K562 (cell line): ENCODE results near the gene FCER2. TPM values are rescaled to one million over a fixed set of nuclear protein-coding genes. Genes with fewer than 3 reads are reported as not detected.
A peak's percentile ranks its signal among the peaks of the same experiment; 100 is the strongest.

ENCODE experiments used
- BHLHE40 ChIP-seq: IDR thresholded peaks from 2 replicates; pipeline ENCODE4 v1.6.1; 2011; ENCODE audit warnings: low read length, improper control_type of control experiment
- BRF1 ChIP-seq: IDR thresholded peaks from 3 replicates; pipeline ENCODE4 v1.6.1; 2011; ENCODE audit warnings: borderline replicate concordance, mild to moderate bottlenecking; ENCODE audit not compliant: insufficient read length; ENCODE audit errors: extremely low read depth
- CTCFL ChIP-seq: IDR thresholded peaks from 2 replicates; pipeline ENCODE4 v1.6.1; 2011; ENCODE audit warnings: borderline replicate concordance, low read depth, mild to moderate bottlenecking, moderate library complexity, low read length; ENCODE audit not compliant: insufficient read depth, poor library complexity, severe bottlenecking
- E2F6 ChIP-seq, 2 experiments: IDR thresholded peaks; 2 replicates each; pipeline ENCODE4 v1.6.1; 2011; ENCODE audit warnings: borderline replicate concordance in 1 of 2, control low read depth in 1 of 2, low read depth in 1 of 2, low read length in 1 of 2, mild to moderate bottlenecking in 1 of 2, mixed read lengths in 1 of 2, moderate library complexity in 1 of 2; ENCODE audit not compliant: insufficient read depth in 1 of 2, insufficient read length in 1 of 2, poor library complexity in 1 of 2, severe bottlenecking in 1 of 2; ENCODE audit errors: extremely low read depth in 1 of 2
- EZH2 ChIP-seq: IDR thresholded peaks from 2 replicates; pipeline ENCODE4 v1.6.1; 2012; ENCODE audit warnings: low read depth, mild to moderate bottlenecking, inconsistent platforms, low read length, borderline replicate concordance
- GABPB1 ChIP-seq: sonication (generic); formaldehyde crosslinking; IDR thresholded peaks from 2 replicates; pipeline ENCODE4 v1.8.0; 2022; ENCODE audit warnings: mild to moderate bottlenecking, missing genetic modification reagents
- GMEB1 ChIP-seq: fragments of 250-450 bp; sonication (Bioruptor Pico); IDR thresholded peaks from 2 replicates; pipeline ENCODE4 v1.4.0; 2020; ENCODE audit warnings: mild to moderate bottlenecking
- HMGN3 ChIP-seq: IDR thresholded peaks from 2 replicates; pipeline ENCODE4 v1.6.1; 2011; ENCODE audit warnings: borderline replicate concordance, low read depth, mild to moderate bottlenecking, mixed read lengths, low read length; ENCODE audit not compliant: insufficient read length; ENCODE audit errors: extremely low read depth
- L3MBTL2 ChIP-seq: fragments of 450-650 bp; IDR thresholded peaks from 2 replicates; pipeline ENCODE4 v1.6.1; 2016; ENCODE audit warnings: mild to moderate bottlenecking, moderate library complexity
- MIER1 ChIP-seq: fragments of 450-650 bp; IDR thresholded peaks from 2 replicates; pipeline ENCODE4 v1.6.1; 2016; ENCODE audit warnings: antibody characterized with exemption, mild to moderate bottlenecking, low read depth
- SMAD4 ChIP-seq: fragments of 250-450 bp; sonication (Bioruptor Pico); conservative IDR thresholded peaks from 2 replicates; pipeline ENCODE4 v1.8.0; 2021; ENCODE audit warnings: inconsistent platforms, mild to moderate bottlenecking, moderate library complexity
- TAF1 ChIP-seq: IDR thresholded peaks from 2 replicates; pipeline ENCODE4 v1.6.1; 2011; ENCODE audit warnings: mild to moderate bottlenecking, low read length, moderate library complexity; ENCODE audit not compliant: insufficient read depth, control insufficient read depth, severe bottlenecking; ENCODE audit errors: extremely low read depth
- TBP ChIP-seq: optimal IDR thresholded peaks from 2 replicates; pipeline ENCODE3; 2011; ENCODE audit warnings: low read depth, low read length, improper control_type of control experiment
- ZBTB5 ChIP-seq: fragments of 450-650 bp; IDR thresholded peaks from 2 replicates; pipeline ENCODE4 v1.6.1; 2017; ENCODE audit warnings: antibody characterized with exemption
- ZBTB9 ChIP-seq: fragments of 450-650 bp; formaldehyde crosslinking; IDR thresholded peaks from 2 replicates; pipeline ENCODE4 v1.4.0; 2020; ENCODE audit warnings: mild to moderate bottlenecking, moderate library complexity
- ZNF274 ChIP-seq: IDR thresholded peaks from 2 replicates; pipeline ENCODE4 v1.6.1; 2011; ENCODE audit warnings: low read depth, mild to moderate bottlenecking, low read length, moderate library complexity, borderline replicate concordance
- ZNF445 ChIP-seq: fragments of 250-450 bp; sonication (Bioruptor Pico); IDR thresholded peaks from 2 replicates; pipeline ENCODE4 v1.4.0; 2020; ENCODE audit warnings: low read depth, mild to moderate bottlenecking, moderate library complexity
- ZNF717 ChIP-seq: fragments of 250-450 bp; sonication (Bioruptor Pico); IDR thresholded peaks from 2 replicates; pipeline ENCODE4 v1.5.0; 2021
- polyA plus RNA-seq, 8 experiments: library from polyadenylated mRNA; depleted of rRNA in 4 of 8; stranded (reverse) in 5 of 8; unstranded in 3 of 8; fragments of >200 nt; fragmentation: Nextera tagmentation in 2 of 8; fragmentation: Illumina TruSeq in 1 of 8; extraction: Ambion mirVana in 2 of 8; extraction: Trizol in 1 of 8; gene quantifications; 2 replicates each; pipeline versions ENCODE4 v1.2.1 to v1.2.3, GENCODE V29; 2011 to 2014; ENCODE audit warnings: inconsistent platforms in 1 of 8, missing spikeins in 1 of 8
- total RNA-seq, 7 experiments: library from RNA; depleted of rRNA in 6 of 7; stranded (reverse); fragments of >200 nt in 6 of 7; fragmentation: Illumina TruSeq in 2 of 7; extraction: Trizol in 2 of 7; gene quantifications; 2 replicates each; pipeline versions ENCODE4 v1.2.1 to v1.2.3, GENCODE V29; 2011 to 2021; ENCODE audit warnings: low replicate concordance in 1 of 7

FCER2 gene
- total and polyA plus RNA-seq, 9 of the 15 experiments (the other 6 are each of a cell fraction or from before 2014, with no cell fraction given) = 0.11 TPM; not detected in 8

GRCh38 chr19:7680606-7681339 is 21.2 kb downstream of the FCER2 start, which contains the start of gene TRAPPC5 (continued):
- TF ChIP-seq CTCFL (peak; percentile 79), BRF1 (no peak), ZBTB5 (no peak), L3MBTL2 (peak; percentile 81; the same call in 1 of the 2 replicates), GABPB1 (CRISPR knock-in tag) (0 out of 2 replicates have a peak, but pooled peaks have one; percentile 1), TAF1 (peak; percentile 26), E2F6 (IDR thresholded peaks at IDR 0.05; ENCODE audit: borderline replicate concordance in 1 of 2, extremely low read depth in 1 of 2, insufficient read depth in 1 of 2, insufficient read length in 1 of 2, low read depth in 1 of 2, low read length in 1 of 2, poor library complexity in 1 of 2, severe bottlenecking in 1 of 2) (peak in 1 of 2 experiments; percentile 32), ZBTB9 (CRISPR knock-in tag) (peak; percentile 92), MIER1 (no peak), EZH2 (no peak), SMAD4 (no peak; the same call in 1 of the 2 replicates), HMGN3 (peak; percentile 48), TBP (peak; percentile 54), GMEB1 (CRISPR knock-in tag) (peak; percentile 50; the same call in 1 of the 2 replicates), ZNF445 (no peak), ZNF717 (CRISPR knock-in tag) (no peak), ZNF274 (no peak), BHLHE40 (0 out of 2 replicates have a peak, but pooled peaks have one; percentile 22)
